HG03457 (cell line): ENCODE data around the gene LMAN1.

ENCODE experiments used
- ATAC-seq: cut with Tn5 transposase; IDR thresholded peaks from one replicate; pipeline ENCODE4 v1.9.1; 2021; ENCODE audit warnings: moderate number of reproducible peaks; ENCODE audit not compliant: unreplicated experiment

LMAN1 gene

DNA sequence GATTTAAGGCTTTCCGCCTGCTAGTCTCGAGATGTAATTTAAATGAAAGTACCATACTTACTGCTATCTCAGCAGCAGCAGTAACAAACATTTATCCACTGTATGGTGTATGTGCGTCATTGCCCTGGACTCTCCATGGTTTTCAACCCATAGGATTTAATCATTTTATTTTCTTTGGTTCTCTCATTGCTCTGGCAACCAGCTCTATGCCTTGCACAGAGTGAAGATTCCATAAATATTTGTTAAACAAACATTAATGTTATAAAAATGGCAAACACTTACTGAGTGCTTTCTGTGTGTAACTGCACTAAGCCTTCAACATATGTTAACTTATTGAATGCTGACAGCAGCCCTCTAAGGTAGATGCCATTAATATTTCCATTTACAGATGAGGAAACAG is 1.3 kb upstream of the LMAN1 start:
- no peak for ATAC-seq

DNA sequence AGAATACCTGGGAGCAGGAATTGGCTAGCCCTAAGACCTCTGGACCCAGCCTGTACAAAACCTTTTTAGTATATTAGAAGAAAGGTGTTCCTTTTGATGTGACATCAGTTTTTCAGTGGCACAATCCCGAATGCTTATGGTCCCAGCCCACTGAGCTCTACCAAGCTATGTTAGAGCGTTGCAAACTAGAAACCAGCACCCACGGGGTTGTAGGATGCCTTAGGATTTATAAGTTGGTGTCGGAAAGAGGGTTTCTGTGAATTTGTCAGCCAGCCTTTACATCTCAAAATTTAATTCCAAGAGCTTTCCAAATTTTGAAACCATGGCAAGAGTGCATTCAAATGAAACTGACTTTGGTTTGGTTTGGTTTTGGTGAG is 499 bp upstream of the LMAN1 start:
- peak; percentile 2 for ATAC-seq

DNA sequence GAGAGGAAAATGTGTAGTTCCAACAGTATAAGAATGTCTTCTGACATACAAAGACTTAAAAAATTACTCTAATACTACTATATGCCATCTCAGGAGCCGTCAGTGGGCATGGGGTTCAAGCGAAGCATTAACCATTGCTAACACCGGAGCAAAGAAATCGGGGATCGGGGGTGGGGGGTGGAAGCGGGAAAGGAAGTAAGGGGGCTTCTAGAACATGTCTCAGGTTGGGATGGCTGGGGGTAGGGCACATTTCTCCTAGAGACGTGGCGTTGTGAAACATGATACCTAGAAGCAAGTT is 702 bp downstream of the LMAN1 start:
- no peak for ATAC-seq

- ATAC-seq = no peak
These were observed 1.1 kb downstream of the LMAN1 start for GRCh38 chr18:59357928-59358327.

- no peak for ATAC-seq
These were observed 4.3 kb downstream of the LMAN1 start for GRCh38 chr18:59354731-59355130.

DNA sequence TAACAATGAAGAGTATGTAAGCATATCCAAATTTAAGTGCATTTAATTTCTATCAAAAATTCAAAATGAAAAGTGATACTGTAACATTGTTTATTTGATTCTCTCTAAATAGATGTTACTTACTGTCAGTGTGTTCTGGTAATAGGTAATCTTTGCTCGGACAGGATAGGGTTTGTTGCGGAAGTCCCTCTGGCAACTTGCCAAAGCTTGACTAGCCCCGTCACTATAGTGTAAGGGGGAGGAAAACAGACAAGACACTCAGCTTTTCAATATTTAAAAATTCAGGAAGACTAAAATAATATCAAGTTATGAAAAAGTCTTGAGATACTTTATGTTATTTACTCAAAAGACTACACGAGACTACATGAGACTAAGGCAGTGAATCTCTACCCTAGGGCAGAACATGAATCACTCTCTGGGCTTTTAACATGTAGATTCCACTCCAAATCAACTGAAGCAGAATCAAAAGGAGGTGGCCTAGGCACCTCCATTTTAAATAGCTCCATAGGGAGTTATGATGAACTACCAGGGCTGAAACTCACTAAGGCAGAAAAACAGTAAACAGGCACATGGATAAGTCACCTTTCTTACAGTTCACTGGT is 5.9 kb downstream of the LMAN1 start:
- ATAC-seq = no peak

GRCh38 chr18:59352250-59352855 is 6.7 kb downstream of the LMAN1 start:
- no peak for ATAC-seq

DNA sequence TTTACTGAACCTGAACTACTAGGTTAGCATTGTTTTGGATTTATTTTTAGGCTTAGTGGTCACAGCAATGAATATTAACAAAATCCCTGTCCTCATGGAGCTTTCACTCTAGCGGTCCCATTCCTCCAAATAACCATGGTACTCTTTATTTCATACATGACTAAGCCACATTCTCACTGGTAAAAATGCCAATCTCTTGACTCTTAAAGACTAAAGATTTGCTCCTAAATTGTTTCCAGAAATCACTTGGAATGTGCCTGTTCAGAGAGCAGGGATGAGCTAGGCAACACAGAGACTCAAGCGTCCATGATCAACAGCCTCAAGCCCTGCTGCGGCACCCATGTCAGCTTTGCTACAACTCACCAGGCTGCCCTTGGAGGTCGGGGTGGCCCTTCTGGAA is 13.5 kb downstream of the LMAN1 start:
- no peak for ATAC-seq

- ATAC-seq = no peak
These were observed 14.1 kb downstream of the LMAN1 start for GRCh38 chr18:59344996-59345395.

- ATAC-seq = no peak
These were observed 15.1 kb downstream of the LMAN1 start for GRCh38 chr18:59343926-59344325.

DNA sequence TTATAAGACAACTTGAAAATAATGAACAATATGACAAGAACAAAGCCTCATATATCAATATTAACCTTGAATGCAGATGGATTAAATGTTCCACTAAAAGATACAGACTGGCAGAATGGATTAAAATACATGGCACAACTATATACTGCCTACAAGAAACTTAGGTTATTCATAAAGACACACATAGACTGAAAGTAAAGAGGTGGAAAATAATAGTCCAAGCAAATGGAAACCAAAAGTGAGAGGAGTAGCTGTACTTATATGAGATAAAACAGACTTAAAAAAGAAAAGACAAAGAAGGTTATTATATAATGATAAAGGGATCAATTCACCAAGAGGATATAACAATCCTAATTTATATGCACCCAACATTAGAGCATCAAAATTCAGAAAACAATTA is 18.2 kb downstream of the LMAN1 start:
- no peak for ATAC-seq

DNA sequence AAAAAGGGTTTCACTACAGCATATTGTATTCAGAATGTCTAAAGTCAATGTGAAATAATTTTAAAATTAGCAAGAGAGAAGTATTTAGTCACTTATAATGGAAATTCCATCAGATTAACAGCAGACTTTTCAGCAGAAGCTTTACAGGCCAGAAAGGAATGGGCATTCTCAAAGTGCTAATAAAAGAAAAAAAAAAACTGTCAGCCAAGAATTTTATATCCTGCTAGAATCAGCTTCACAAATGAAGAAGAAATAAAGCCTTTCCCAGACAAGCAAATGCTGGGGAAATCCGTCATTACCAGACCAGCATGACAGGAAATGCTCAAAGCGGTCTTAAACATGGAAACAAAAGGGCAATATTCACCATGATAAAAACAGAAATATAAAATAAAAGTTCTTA is 18.8 kb downstream of the LMAN1 start:
- ATAC-seq = no peak

DNA sequence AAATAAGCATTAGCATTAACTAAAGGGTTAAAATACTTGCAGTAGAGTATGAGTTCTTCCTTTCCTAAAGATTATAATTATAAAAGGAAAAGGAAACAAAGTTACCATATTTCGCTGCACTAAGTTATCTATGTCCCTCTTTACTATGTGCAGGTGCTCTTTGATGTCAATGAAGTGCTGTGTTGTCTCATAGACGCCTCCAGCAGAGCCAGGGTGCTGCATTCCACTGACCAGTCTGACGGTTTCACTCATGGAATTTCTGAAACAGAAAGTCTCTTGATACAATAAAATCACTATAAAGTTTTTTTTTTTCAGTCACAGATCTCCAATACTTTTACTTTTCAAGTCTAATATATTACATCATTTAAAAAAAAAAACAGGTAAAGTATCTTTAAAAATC is 26.1 kb downstream of the LMAN1 start:
- ATAC-seq = no peak

- ATAC-seq = no peak
These were observed 30.4 kb downstream of the LMAN1 start for GRCh38 chr18:59328683-59329082.

DNA sequence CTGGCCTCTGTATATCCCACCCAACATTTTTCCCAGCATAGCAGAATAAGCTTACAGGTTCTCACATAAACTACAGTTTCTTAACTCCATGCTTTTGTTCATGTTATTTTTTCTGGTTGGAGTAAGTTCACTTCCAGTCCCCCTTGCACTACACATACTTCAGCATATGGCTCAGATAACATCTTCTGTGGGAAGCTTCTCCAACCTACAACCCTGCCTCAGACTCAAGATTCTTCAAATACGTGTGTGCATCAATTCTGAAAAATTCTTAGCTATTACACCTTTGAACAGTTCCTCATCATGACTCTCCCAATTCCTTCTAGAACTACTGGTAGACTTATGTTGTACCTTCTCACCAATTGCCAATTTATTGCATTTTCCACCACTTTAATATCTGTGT is 33.1 kb downstream of the LMAN1 start:
- no peak for ATAC-seq

- no peak for ATAC-seq
These were observed 34.5 kb downstream of the LMAN1 start for GRCh38 chr18:59324623-59324971.

GRCh38 chr18:59323931-59324622 is 35.0 kb downstream of the LMAN1 start:
- ATAC-seq = no peak

GRCh38 chr18:59318460-59319050 is 40.5 kb downstream of the LMAN1 start, which contains the start of gene CPLX4:
Gene CPLX4, minus strand, starts transcription at chr18:59318649. Its CDS starts 187 bp downstream, at chr18:59318462.
- no peak for ATAC-seq

DNA sequence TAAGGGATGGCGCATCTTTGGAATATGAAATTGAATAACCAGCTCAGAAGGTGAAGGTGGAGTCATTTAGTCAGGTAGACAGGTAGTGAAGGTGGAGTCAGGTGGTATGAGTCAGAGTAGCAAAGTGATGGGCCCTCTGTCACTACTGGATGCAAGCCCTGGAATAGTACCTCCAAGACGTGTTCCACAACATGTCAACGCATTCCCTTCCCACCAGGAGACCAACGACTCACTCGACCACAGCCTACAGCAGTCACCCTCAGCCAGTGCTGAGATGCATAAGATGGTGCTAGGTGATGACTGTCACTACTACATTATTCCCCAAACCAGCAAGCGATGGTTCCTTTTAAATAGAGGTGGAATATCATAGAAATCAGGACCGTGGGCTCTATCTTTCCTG is 47.4 kb downstream of the LMAN1 start:
- no peak for ATAC-seq

GRCh38 chr18:59308938-59309260 is 50.2 kb downstream of the LMAN1 start:
- no peak for ATAC-seq

GRCh38 chr18:59308248-59308937 is 50.7 kb downstream of the LMAN1 start:
- no peak for ATAC-seq

DNA sequence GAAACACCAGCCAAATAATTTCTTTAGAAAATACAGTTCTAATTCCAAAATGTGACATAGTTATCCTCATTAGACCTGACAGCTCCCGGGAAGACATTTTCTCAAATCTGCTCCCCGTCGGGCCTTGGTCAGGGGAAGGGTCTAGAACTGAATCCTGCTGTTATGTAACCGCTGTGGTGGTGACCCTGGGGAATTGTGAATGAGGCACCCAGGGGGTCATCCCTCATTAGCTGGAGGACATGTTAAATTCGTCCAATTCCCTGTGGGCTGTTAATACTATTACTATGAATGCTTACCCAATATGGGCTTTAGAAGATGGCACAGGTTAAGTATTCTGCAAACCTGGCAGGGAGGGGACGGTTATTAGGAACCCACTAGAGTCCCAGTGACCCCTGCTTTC is 52.4 kb downstream of the LMAN1 start:
- no peak for ATAC-seq
